HG03575 (cell line): Measurements from ENCODE around the gene TMEM186.

Source experiments
- ATAC-seq: cut with Tn5 transposase; IDR thresholded peaks from one replicate; pipeline ENCODE4 v1.9.1; 2021; ENCODE audit not compliant: unreplicated experiment, insufficient number of reproducible peaks, low FRiP score; ENCODE audit errors: extremely low read depth

The TMEM186 gene

DNA sequence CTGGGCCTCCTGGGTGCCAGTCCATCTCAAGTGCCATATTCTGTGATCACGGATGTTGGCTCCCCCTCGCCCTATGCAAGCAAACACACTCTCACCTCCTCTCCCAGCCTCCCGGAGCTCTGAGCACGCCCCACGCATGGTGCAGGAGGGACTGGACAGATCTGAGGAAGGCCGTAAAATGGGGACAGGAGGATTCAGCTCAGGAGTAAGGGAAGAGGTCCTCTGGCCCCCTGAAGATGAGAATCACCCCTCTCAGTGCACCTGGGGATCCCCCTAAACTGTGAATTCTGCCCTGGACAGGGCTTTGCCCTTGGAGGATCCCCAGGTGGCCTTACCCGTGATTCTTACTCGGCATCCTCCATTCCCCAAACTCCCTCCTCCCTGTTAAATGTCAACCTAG is 15.6 kb downstream of the TMEM186 start:
- ATAC-seq = no peak

DNA sequence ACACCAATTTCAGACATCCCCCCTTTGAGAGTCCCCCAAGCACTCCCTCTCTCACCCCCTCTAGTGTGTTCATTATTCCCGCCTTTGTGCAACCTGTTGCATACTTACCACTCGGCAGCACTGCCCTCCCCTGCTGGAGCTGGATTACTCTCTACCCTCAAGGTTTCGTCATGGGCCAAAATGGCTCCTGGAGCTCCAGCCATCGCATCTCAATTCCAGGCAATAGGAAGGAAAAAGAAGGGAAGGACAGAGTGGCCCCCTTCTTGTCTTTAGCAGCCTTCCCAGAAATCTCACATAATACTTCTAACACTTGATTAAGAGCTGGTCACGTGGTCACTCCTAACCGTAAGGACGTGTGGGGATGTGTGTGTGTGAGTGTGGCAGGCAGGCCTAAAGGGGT is 20.2 kb downstream of the TMEM186 start:
- ATAC-seq = no peak

DNA sequence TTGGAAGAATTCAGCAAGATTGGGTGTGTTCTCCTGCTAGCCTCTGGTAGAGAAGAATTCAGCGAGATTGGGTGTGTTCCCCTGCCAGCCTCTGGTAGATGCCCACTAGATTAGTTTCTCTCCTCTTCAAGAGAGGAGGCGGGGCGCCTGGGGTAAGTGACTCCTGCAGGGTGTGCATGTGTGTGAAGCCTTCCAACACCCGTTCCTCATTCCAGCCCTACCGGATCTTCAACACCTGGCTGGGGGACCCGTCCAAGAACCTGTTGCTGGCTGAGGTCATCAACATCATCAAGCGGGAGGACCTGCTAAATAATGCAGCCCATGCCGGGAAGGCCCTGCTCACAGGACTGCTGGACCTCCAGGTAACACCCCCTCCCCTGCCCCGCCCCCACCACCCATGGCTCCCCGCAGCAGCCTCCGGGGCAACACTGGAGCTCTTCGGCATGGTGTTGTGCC is 21.3 kb downstream of the TMEM186 start:
- ATAC-seq = no peak

DNA sequence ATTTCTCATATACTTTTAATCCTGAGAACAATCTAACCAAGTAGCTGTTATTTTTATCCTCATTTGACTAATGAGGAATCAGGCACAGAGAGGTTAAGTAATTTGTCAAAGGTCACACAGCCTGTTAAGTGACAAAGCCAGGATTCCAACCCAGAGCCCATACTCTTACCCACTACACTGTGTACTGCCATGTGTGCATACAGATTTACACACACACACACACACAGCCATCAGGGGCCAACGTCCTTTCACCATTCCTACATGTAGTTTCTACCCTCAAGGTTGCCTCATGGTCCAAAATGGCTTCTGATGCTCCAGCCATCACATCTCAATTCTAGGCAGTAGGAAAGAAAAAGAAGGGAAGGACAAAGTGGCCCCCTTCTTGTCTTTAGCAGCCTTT is 22.1 kb downstream of the TMEM186 start:
- no peak for ATAC-seq

DNA sequence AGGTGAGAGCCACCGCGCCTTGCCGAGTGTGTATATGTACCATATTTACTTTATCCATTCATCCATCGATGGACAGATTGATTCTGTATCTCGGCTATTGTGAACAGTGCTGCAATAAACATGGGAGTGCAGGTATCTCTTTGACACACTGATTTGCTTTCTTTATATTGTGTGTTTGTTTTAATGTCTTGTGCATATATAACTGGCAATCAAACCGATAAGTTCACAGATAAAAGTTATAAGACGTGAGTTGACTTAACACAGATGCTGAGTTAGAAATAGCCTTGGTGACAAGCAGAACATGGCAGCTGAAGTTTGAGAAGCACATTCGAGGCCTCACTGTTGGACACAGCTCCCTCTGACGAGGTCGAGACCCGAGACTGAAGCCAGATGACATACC is 23.2 kb downstream of the TMEM186 start:
- ATAC-seq = no peak

DNA sequence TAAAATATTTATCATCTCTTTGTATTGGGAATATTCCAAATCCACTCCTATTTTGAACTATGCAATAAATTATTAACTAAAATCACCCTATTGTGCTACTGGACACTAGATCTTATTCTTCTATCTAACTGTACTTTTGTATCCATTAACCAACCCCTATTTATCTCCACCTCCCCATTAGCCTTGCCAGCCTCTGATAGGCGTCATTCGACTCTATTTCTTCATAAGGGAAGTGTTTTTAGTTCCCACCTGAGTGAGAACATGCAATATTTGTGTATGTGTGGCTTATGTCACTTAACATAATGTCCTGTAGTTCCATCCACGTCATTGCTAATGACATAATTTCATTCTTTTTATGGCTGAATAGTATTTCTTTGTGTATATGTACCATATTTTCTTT is 23.9 kb downstream of the TMEM186 start:
- ATAC-seq = no peak

DNA sequence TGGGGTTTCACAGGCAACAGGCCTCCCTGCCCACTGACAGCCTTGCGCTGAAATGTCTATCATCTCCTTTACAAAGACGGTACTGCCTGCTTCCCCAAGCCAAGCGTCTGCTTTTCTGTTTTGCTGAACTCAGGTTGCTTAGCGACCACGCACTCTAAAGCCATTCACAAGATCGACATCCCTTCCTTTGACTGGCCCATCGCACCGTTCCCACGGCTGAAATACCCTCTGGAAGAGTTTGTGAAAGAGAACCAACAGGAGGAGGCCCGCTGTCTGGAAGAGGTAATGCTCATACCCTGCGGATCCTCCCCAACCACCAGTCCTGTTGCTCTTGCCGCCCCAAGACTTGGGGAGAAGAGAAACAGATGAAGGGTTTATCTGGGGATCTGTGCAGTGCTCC is 28.7 kb downstream of the TMEM186 start:
- ATAC-seq = no peak

DNA sequence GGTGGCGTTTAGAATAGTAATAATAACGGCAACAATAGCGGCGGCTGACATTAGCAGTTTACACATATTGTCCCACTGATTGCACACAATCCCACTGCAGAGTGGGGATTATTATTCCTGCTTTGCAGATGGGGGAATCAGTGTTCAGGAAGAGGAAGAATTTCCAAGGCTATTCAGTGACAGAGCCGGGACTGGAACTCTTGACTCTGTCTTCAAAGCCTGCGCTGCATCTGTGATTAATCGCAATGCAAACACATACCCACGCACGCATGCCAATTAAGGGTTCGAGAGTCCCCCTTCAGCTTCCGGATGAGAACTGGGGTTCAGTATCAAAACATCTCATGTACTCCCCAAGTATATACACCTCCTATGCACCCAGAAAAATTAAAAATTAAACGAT is 29.2 kb downstream of the TMEM186 start:
- ATAC-seq = no peak

DNA sequence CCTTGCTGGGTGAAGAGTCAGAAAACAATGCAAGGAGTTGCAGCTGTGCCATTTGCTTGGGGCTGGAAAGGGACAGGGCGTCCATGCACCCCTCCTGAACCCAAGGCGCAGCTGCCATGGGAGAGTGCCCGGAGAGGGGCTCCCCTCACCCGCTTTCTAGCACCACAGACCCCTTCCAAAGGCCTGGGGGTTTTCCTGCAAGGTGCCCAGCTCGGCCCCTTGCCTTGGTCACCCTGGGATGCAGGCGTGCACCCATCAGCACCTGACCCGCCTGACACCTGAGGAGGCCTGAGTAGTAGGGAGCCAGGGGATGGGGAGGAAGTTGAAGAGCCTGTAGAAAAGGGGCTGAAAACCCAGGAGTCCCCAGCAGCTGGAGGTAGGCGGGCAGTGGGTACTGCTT is 30.3 kb downstream of the TMEM186 start:
- no peak for ATAC-seq

DNA sequence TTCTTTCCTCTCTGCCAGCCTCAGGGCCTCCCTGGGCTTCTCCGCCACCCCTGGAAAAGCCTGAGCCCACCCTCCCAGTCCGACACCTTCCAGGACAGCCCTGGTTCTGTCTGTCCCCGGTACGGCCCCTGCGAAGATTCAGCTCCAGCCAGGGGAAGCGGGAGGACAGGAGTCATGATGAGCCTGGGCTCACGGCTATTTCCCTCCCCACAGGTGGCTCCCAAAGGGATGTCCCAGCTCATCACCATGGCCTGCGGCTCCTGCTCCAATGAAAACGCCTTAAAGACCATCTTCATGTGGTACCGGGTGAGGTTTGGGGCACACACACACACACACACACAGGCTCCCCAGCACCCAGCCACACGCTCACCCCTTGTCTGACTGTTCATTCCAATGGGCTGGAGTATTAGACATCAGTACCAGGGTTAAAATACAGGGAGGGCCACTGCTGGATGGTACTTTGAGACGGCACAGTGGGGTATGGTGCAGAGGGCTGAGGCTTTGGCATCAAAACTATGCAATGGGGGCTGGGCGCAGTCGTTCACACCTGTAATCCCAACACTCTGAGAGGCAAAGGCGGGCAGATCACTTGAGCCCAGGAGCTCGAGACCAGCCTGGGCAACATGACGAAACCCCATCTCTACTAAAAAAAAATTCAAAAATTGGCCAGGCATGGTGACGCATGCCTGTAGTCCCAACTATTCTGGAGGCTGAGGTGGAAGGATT is 32.8 kb downstream of the TMEM186 start:
- ATAC-seq = no peak

DNA sequence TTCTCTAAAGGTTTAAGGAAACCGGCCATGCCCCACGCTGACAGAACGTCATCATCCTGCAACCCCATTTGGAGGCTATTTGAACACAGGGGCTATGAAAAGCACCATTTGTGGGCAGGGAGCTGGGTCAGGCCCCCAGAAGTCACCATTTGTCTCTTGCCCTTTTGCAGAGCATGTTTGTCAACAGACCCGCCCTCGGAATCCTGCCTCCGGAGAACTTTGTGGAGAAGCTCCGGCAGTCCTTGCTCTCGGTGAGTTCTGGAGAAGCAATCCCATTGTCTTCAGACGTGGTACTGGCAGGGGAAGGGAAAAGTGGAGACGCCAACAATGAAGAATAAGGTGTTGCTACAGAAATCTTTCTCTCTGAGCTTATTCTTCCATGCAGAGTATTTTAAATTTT is 33.5 kb downstream of the TMEM186 start:
- no peak for ATAC-seq

DNA sequence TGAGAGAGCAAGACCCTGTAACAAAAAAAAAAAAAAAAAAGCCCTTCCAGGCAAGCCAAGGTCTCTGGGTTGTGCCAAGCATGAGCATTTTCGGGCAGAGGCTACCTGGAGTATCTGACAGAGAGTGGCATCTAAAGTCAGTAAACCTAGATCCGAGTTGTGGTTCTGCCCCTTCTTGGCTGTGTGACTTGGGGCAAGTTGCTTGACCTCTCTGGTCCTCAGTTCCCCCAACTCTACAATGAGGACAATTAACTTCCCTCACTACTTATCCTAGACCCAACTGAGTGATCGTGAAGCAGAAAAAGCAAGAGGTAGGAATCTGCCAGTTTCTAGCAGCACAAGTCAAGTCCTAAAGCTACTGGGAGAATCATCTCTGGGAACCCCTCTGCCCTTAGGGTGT is 34.4 kb downstream of the TMEM186 start:
- no peak for ATAC-seq

DNA sequence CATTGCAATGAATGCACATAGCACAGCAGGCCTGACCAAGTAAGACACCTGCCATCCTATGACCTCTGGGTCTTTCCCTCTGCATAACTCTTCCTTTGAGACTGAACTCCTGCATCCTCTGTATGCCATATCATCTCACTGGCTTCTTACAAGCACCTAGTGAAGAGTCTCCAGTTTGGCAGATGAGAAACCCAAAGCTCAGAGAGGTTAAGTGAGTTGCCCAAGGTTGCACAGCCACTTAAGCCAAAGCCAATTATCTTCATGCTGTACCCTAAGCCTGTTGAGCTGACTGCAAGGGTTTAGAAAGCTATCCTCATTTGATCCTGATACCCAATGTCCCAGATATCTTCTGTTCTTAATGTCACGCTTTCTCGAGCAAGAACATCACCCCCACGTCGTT is 35.2 kb downstream of the TMEM186 start:
- no peak for ATAC-seq

DNA sequence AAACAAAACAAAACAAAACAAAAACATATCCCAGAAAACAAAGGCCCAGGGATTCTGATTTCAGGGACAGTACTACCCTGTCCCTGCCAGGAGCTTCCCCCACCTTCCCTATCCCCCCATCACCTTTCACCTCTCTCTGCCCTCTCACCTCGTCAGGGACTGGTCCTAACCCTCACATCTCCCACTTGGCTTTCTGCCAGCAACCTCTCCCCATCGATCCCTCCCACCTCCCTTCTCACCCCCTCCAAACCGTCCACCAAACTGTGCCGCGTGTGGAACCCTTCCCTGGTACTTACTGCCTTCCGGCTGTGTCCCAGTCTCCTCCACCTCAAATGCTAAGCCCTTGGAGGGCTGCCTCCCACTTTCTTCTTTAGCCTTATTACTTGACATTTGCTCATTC is 36.4 kb downstream of the TMEM186 start:
- ATAC-seq = no peak

DNA sequence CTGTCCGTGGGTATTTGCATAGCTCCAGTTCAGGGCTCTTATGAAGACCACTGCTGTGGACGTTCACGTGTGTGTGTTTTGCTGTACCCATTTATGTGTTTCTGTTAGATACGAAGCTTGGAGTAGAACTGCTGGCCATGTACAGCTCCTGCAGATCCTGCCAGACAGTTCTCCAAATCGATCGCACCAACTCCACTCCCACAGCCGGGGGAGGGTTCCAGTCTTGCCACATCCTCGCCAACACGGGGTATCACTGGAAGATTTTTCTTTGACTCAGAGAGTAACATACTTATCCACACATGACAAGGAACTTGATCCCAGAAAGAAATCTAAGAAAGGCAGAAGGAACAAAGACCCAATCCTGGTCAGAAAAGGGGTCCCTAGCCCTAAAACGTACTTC is 37.4 kb downstream of the TMEM186 start:
- ATAC-seq = no peak

DNA sequence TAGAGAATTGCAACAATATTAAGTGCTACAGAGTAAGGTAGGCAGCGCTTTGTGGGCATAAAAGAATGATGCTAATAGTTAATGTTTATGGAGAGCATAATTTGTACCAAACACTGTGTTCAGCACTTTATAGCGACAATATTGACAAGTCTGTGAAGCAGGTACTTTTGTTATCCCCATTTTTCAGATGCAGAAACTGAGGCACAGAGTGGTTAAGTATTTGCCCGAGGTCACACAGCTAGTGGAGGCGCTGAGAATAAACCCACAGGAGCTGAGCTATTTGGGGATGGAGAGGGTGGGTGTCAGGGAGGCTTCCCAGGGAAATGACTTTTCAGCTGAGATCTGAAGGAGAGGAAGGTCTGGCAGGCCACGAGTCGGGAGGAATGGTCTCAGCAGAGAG is 39.4 kb downstream of the TMEM186 start:
- no peak for ATAC-seq

DNA sequence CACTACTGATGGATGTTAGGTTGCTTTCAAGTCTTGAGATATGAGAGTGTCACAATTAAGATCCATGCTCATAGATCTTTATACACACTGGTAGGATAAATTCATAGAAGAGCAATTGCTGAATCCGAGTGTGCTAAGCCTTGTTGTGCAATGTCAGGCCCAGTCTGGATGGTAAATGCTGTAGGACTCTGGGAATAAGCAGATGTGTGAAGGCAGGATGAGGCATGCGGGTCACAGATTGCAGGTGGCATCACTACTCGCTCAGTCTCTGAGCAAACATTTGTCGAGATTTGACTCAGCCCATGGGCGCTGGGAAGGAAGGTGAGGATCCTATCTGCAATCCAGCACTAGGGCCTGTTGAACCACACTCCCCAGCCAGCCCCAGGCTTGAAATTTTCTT is 40.7 kb downstream of the TMEM186 start:
- no peak for ATAC-seq

DNA sequence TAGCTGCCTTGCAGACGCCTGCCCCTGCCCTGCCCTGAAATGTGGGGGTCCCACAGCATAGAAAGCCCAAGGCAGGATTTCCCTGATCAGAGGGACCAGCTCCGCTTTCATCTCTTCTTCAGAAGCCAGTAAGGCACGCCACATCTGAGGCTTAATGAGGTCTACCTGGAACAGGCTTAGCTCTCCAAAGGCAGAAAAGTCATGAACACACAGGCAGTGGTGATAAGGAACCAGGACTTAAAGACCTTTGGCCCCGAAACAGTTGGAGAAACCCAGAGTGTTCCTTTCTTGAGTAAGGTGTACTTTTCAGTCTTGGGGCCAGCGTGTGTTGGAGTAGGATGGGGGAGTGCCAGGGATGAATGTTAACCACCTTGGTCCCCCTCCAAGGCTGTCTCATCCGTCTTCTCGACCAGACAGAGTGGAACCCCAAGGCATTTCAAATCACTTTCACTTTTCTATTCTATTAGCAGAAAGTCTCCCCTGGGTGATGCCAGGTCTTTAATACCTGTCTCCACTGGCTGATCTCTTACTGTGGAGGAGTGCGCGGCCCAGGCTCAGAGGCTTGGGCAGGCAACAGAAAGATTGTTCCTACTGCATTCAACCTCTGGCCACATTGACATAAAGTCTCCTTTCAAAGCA is 43.9 kb downstream of the TMEM186 start:
- no peak for ATAC-seq

DNA sequence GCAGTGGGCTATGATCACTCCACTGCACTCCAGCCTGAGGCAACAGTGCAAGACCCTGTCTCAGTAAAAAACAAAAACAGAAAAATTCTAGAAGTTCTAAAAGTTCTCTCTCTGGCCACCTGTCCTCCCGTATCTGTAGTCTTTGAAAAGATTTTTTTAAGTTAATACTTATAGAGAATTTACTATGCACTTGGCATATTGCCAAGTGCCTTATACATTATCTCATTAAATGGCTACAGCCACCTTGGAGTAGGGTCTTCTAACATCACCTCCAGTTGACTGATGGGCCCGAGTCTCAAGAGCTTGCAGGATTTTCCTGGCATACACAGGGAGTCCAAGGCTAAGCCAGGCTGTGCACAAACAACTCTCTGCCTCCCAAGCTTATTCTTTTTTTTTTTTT is 44.7 kb downstream of the TMEM186 start:
- no peak for ATAC-seq

DNA sequence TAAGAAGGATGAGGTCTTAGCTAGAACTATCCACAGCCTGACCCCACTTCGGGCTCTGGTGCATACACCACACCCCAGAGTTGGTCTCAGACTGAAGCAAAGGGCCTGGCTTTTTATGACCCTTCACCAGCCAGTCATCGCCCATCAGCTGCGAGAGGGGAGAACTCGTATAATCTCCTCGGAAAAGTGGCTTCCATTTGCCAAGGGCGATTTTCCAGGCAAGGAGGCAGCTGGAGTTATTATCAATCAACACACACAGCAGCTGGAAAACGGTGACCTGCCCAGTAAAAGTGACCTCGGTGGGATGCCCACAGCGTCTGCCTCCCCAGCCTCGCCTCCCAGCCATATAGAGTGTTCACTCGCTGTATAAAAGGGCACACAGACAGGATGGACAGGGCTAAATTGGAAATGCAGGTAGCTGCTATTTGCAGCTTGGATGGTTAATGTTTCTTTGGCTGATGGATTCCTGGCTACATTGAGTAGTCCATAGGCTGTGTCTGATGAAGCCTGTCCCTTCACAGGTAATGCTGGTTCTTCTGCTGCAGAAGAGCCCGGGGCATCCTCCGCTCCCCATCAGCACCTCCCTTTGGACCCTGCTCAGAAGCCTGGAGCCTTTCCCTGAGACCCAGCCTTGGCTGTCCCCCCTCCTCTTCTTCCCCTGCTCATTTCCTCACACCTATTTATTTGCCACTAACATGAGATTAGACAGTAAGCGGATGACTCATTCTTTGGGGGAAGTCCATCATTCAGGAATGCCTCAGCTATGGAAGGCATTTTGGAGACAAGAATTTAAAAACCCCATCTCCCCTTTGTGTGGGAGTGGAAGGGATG is 45.7 kb downstream of the TMEM186 start:
- ATAC-seq = no peak
